WTC11 (cell line): ENCODE data around the gene ZIC4. TPM values are rescaled to one million over a fixed set of nuclear protein-coding genes. Genes with fewer than 3 reads are reported as not detected.

ENCODE experiments used
- ATAC-seq: fragments of 200-7000 bp; cut with Tn5 transposase; 2 replicates; pipeline ENCODE4 v1.10.0; 2021; ENCODE audit warnings: mild to moderate bottlenecking, moderate library complexity
- CTCF ChIA-PET: fragments of 300-600 bp; sonication (Branson Sonifier 250); formaldehyde crosslinking; loops from one replicate; lab custom pipeline; 2021; ENCODE audit warnings: antibody characterized with exemption; lab: Charles Lee
- POLR2A ChIA-PET: fragments of 350-600 bp; sonication (Branson Sonifier 250); formaldehyde crosslinking; loops from one replicate; lab custom pipeline; 2021; ENCODE audit warnings: antibody characterized with exemption; lab: Charles Lee
- DNase-seq: peaks from one replicate; pipeline ENCODE4 v3.0.0; 2021; ENCODE audit warnings: low spot score
- H3K27ac Mint-ChIP-seq: 2 replicates; pipeline ENCODE4 v1.8.0; 2021; ENCODE audit warnings: mixed read lengths
- H3K27me3 Mint-ChIP-seq: 2 replicates; pipeline ENCODE4 v1.8.0; 2021; ENCODE audit warnings: low read depth, mild to moderate bottlenecking, moderate library complexity, mixed read lengths
- H3K36me3 Mint-ChIP-seq: 2 replicates; pipeline ENCODE4 v1.8.0; 2021; ENCODE audit warnings: mixed read lengths
- H3K4me1 Mint-ChIP-seq: 2 replicates; pipeline ENCODE4 v1.8.0; 2022; ENCODE audit warnings: mixed read lengths
- H3K4me3 Mint-ChIP-seq: 2 replicates; pipeline ENCODE4 v1.8.0; 2021; ENCODE audit warnings: mild to moderate bottlenecking, moderate library complexity, mixed read lengths
- H3K9me3 Mint-ChIP-seq: 2 replicates; pipeline ENCODE4 v1.8.0; 2021; ENCODE audit warnings: mixed read lengths
- ARID4B ChIP-seq: sonication (generic); formaldehyde crosslinking; IDR thresholded peaks from 2 replicates; pipeline ENCODE4 v1.8.0; 2023; ENCODE audit warnings: missing genetic modification reagents, mild to moderate bottlenecking, borderline replicate concordance
- ERG ChIP-seq: fragments of 250-450 bp; sonication (Bioruptor Pico); IDR thresholded peaks from 2 replicates; pipeline ENCODE4 v1.8.0; 2021; ENCODE audit warnings: mild to moderate bottlenecking
- ETV6 ChIP-seq: sonication (generic); formaldehyde crosslinking; IDR thresholded peaks from 2 replicates; pipeline ENCODE4 v1.8.1; 2022; ENCODE audit warnings: mild to moderate bottlenecking, missing genetic modification reagents
- FOXK1 ChIP-seq: sonication (generic); formaldehyde crosslinking; IDR thresholded peaks from 2 replicates; pipeline ENCODE4 v1.8.0; 2022; ENCODE audit warnings: mild to moderate bottlenecking, moderate library complexity, missing genetic modification reagents
- JAZF1 ChIP-seq: fragments of 250-450 bp; sonication (Bioruptor Pico); IDR thresholded peaks from 2 replicates; pipeline ENCODE4 v1.9.0; 2021; ENCODE audit warnings: moderate library complexity, mild to moderate bottlenecking, inconsistent platforms
- KAT7 ChIP-seq: sonication (generic); formaldehyde crosslinking; IDR thresholded peaks from 2 replicates; pipeline ENCODE4 v1.8.1; 2023; ENCODE audit warnings: missing genetic modification reagents, mild to moderate bottlenecking, borderline replicate concordance
- TEAD1 ChIP-seq: sonication (generic); formaldehyde crosslinking; IDR thresholded peaks from 2 replicates; pipeline ENCODE4 v1.8.0; 2022; ENCODE audit warnings: mild to moderate bottlenecking, missing genetic modification reagents
- ZNF138 ChIP-seq: sonication (generic); formaldehyde crosslinking; conservative IDR thresholded peaks from 2 replicates; pipeline ENCODE4 v1.8.1; 2022; ENCODE audit warnings: mild to moderate bottlenecking, moderate library complexity, missing genetic modification reagents
- total RNA-seq: library from RNA; stranded (reverse); gene quantifications from 3 replicates; pipeline ENCODE4 v1.2.3, GENCODE V29; 2021
- TF ChIP-seq, protein P1 (sequence below): sonication (generic); formaldehyde crosslinking; IDR thresholded peaks from 2 replicates; pipeline ENCODE4 v1.8.0; 2022; ENCODE audit warnings: mild to moderate bottlenecking, missing genetic modification reagents
- TF ChIP-seq, protein P2 (sequence below): sonication (generic); formaldehyde crosslinking; conservative IDR thresholded peaks from 2 replicates; pipeline ENCODE4 v1.8.1; 2022; ENCODE audit warnings: mild to moderate bottlenecking, missing genetic modification reagents
- TF ChIP-seq, protein P3 (sequence below): fragments of 200-600 bp; IDR thresholded peaks from 2 replicates; pipeline ENCODE4 v1.8.0; 2022; ENCODE audit warnings: antibody characterized with exemption
- TF ChIP-seq, protein P4 (sequence below): sonication (generic); formaldehyde crosslinking; IDR thresholded peaks from 2 replicates; pipeline ENCODE4 v1.8.1; 2022; ENCODE audit warnings: missing genetic modification reagents, borderline replicate concordance

ZIC4 gene
- total RNA-seq, 1 experiment from 2014 or later, result 3.5 TPM

GRCh38 chr3:147364771-147365170 is 41.6 kb downstream of the ZIC4 start (continued):
- TF ChIP-seq, protein P1, sequence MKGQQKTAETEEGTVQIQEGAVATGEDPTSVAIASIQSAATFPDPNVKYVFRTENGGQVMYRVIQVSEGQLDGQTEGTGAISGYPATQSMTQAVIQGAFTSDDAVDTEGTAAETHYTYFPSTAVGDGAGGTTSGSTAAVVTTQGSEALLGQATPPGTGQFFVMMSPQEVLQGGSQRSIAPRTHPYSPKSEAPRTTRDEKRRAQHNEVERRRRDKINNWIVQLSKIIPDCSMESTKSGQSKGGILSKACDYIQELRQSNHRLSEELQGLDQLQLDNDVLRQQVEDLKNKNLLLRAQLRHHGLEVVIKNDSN, result no peak
- TF ChIP-seq ZNF138 (CRISPR knock-in tag), result no peak
- TF ChIP-seq JAZF1 (CRISPR knock-in tag), result no peak
- TF ChIP-seq, protein P2, sequence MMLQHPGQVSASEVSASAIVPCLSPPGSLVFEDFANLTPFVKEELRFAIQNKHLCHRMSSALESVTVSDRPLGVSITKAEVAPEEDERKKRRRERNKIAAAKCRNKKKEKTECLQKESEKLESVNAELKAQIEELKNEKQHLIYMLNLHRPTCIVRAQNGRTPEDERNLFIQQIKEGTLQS, result no peak

DNA sequence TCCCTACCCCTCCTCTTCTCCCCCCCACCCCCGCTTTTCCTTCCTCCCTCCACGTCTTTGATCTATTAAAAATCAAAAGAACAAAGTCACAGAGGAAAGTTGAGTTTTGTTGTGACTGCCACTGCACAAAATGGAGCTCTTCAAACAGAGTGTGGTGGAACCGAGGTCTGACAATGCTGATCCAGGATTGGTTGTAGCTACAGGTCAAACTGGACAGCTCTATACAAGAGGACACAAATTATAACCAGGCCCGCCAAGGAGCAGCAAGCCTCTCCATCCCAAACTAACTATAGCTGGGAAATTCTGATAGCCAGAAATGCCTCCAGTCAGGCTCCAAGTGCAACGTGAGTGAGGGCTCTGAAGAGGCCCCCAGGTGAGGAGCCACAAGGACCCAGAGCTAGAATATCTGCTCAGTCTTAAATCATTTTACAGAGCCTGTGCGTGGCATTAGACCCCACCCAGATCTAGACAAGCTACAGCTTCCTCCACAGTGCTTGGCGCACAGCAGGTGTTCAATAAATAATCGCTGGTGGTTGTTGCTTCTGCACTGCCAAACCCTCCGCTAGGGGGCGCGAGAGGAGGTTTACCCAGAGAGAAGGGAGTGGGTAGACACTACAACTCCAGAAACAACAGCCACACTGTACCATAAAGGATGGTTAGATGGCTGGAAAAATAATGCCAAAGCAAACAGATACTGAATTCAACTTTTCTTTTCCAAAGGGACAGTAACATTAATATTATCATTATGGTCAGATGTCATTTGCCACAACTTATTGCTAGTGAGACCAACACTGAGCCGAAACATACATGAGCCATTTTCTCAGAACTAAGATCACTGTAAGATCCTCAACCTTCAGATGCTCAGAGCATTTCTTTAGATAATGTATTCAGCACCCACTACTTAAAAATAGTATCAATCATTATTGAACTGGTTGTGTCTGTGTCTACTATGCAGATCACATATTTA is 44.6 kb downstream of the ZIC4 start:
- CTCF ChIA-PET, result interaction anchor here (0.6 to 2.8 kb wide), 38 partner anchors 9 to 297 kb away, joined by 3 to 70 read pairs (median 5); partner anchors contain the start of gene ZIC1
- POLR2A ChIA-PET, result interaction anchor here (0.6 to 1.0 kb wide), 3 partner anchors 16 to 36 kb away, joined by 3 to 9 read pairs (median 3); no protein-coding TSS in a partner anchor
- TF ChIP-seq, protein P3, sequence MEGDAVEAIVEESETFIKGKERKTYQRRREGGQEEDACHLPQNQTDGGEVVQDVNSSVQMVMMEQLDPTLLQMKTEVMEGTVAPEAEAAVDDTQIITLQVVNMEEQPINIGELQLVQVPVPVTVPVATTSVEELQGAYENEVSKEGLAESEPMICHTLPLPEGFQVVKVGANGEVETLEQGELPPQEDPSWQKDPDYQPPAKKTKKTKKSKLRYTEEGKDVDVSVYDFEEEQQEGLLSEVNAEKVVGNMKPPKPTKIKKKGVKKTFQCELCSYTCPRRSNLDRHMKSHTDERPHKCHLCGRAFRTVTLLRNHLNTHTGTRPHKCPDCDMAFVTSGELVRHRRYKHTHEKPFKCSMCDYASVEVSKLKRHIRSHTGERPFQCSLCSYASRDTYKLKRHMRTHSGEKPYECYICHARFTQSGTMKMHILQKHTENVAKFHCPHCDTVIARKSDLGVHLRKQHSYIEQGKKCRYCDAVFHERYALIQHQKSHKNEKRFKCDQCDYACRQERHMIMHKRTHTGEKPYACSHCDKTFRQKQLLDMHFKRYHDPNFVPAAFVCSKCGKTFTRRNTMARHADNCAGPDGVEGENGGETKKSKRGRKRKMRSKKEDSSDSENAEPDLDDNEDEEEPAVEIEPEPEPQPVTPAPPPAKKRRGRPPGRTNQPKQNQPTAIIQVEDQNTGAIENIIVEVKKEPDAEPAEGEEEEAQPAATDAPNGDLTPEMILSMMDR, result peak; percentile 98
- TF ChIP-seq KAT7 (CRISPR knock-in tag), result no peak
- peak; percentile 45; the same call in 1 of the 2 replicates for TF ChIP-seq FOXK1 (CRISPR knock-in tag)
- 0 out of 2 replicates have a peak, but pooled peaks have one; percentile 60 for TF ChIP-seq ETV6 (CRISPR knock-in tag)
- TF ChIP-seq ERG (CRISPR knock-in tag), result no peak
- 0 out of 2 replicates have a peak, but pooled peaks have one; percentile 53 for TF ChIP-seq TEAD1 (CRISPR knock-in tag)
- H3K4me3 Mint-ChIP-seq, result peak overlapping the region; percentile 61
- H3K27me3 Mint-ChIP-seq, result peaks cover 93% of the 10 kb centered on the region
- peak; percentile 96 for DNase-seq
- peaks cover 48% of the 10 kb centered on the region for H3K4me1 Mint-ChIP-seq
- peak; percentile 50 for ATAC-seq
- H3K36me3 Mint-ChIP-seq, result no peaks in the 10 kb centered on the region
- H3K9me3 Mint-ChIP-seq, result no peaks in the 10 kb centered on the region
- no peak overlapping the region for H3K27ac Mint-ChIP-seq

GRCh38 chr3:147360646-147361453 is 45.5 kb downstream of the ZIC4 start:
- Mint-ChIP-seq H3K27me3 (peaks cover 95% of the 10 kb centered on the region), H3K4me3 (peak overlapping the region; percentile 61), H3K9me3 (no peaks in the 10 kb centered on the region), H3K4me1 (peaks cover 57% of the 10 kb centered on the region), H3K36me3 (no peaks in the 10 kb centered on the region), H3K27ac (no peak overlapping the region)
- ChIA-PET CTCF (interaction anchor here (0.6 to 2.8 kb wide), 40 partner anchors 8 to 296 kb away, joined by 3 to 70 read pairs (median 4); partner anchors contain the start of gene ZIC1), POLR2A (interaction anchor here (0.9 to 1.7 kb wide), 3 partner anchors 12 to 21 kb away, joined by 3 read pairs; no protein-coding TSS in a partner anchor)
- no peak for TF ChIP-seq ARID4B
- TF ChIP-seq, protein P4, sequence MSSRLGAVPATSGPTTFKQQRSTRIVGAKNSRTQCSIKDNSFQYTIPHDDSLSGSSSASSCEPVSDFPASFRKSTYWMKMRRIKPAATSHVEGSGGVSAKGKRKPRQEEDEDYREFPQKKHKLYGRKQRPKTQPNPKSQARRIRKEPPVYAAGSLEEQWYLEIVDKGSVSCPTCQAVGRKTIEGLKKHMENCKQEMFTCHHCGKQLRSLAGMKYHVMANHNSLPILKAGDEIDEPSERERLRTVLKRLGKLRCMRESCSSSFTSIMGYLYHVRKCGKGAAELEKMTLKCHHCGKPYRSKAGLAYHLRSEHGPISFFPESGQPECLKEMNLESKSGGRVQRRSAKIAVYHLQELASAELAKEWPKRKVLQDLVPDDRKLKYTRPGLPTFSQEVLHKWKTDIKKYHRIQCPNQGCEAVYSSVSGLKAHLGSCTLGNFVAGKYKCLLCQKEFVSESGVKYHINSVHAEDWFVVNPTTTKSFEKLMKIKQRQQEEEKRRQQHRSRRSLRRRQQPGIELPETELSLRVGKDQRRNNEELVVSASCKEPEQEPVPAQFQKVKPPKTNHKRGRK, result 0 out of 2 replicates have a peak, but pooled peaks have one; percentile 52
- ATAC-seq (peak; percentile 22), DNase-seq (peak; percentile 57)
